ENCODE data around the gene SLC35D2.
"Not testable (repeated sequence)": the region's sequence is repeated elsewhere in the genome, so short reads cannot be mapped to it uniquely, and the experiment has no call there.

SLC35D2 gene

GRCh38 chr9:96399325-96399633 is 15.8 kb upstream of the SLC35D2 start:
- DNase-seq: no peak

- DNase-seq: no peak
Measured at GRCh38 chr9:96398582-96399324, 15.2 kb upstream of the SLC35D2 start.

- DNase-seq: no peak
Measured at GRCh38 chr9:96395964-96396363, 12.5 kb upstream of the SLC35D2 start.

- no peak for DNase-seq
Measured at GRCh38 chr9:96394832-96395496, 11.5 kb upstream of the SLC35D2 start.

GRCh38 chr9:96392263-96392662 is 8.8 kb upstream of the SLC35D2 start:
- no peak for DNase-seq

- DNase-seq: no peak
Measured at GRCh38 chr9:96391021-96391765, 7.7 kb upstream of the SLC35D2 start.

GRCh38 chr9:96388144-96388543 is 4.6 kb upstream of the SLC35D2 start:
- no peak for DNase-seq

GRCh38 chr9:96386157-96386556 is 2.6 kb upstream of the SLC35D2 start:
- DNase-seq: no peak

GRCh38 chr9:96382839-96383164 is 709 bp downstream of the SLC35D2 start:
- no peak for DNase-seq

- no peak for DNase-seq
Measured at GRCh38 chr9:96382175-96382574, 1.3 kb downstream of the SLC35D2 start.

- DNase-seq: no peak
Measured at GRCh38 chr9:96381696-96382095, 1.8 kb downstream of the SLC35D2 start.

GRCh38 chr9:96381125-96381524 is 2.4 kb downstream of the SLC35D2 start:
- DNase-seq: no peak

- no peak for DNase-seq
Measured at GRCh38 chr9:96379461-96379860, 4.0 kb downstream of the SLC35D2 start.

- no peak for DNase-seq
Measured at GRCh38 chr9:96378187-96378586, 5.3 kb downstream of the SLC35D2 start.

GRCh38 chr9:96376891-96377874 is 6.3 kb downstream of the SLC35D2 start:
- DNase-seq: no peak

GRCh38 chr9:96375507-96375906 is 8.0 kb downstream of the SLC35D2 start:
- not testable (repeated sequence) for DNase-seq

- no peak for DNase-seq
Measured at GRCh38 chr9:96367943-96368342, 15.6 kb downstream of the SLC35D2 start.

GRCh38 chr9:96363175-96363967 is 20.1 kb downstream of the SLC35D2 start:
- DNase-seq: no peak

GRCh38 chr9:96362119-96362518 is 21.4 kb downstream of the SLC35D2 start:
- not testable (repeated sequence) for DNase-seq

GRCh38 chr9:96361668-96362067 is 21.8 kb downstream of the SLC35D2 start:
- no peak for DNase-seq

GRCh38 chr9:96360976-96361375 is 22.5 kb downstream of the SLC35D2 start:
- DNase-seq: no peak

- not testable (repeated sequence) for DNase-seq
Measured at GRCh38 chr9:96360523-96360922, 23.0 kb downstream of the SLC35D2 start.

All from activated CD4-positive, CD25-positive, alpha-beta regulatory T cell (primary cell).